GM19467 (cell line): ENCODE results near the gene RAB40C.
A peak's percentile ranks its signal among the peaks of the same experiment; 100 is the strongest.

Source experiments
- ATAC-seq: cut with Tn5 transposase; IDR thresholded peaks from one replicate; pipeline ENCODE4 v1.9.1; 2021; ENCODE audit warnings: mild to moderate bottlenecking, moderate library complexity; ENCODE audit not compliant: unreplicated experiment

Gene RAB40C

DNA sequence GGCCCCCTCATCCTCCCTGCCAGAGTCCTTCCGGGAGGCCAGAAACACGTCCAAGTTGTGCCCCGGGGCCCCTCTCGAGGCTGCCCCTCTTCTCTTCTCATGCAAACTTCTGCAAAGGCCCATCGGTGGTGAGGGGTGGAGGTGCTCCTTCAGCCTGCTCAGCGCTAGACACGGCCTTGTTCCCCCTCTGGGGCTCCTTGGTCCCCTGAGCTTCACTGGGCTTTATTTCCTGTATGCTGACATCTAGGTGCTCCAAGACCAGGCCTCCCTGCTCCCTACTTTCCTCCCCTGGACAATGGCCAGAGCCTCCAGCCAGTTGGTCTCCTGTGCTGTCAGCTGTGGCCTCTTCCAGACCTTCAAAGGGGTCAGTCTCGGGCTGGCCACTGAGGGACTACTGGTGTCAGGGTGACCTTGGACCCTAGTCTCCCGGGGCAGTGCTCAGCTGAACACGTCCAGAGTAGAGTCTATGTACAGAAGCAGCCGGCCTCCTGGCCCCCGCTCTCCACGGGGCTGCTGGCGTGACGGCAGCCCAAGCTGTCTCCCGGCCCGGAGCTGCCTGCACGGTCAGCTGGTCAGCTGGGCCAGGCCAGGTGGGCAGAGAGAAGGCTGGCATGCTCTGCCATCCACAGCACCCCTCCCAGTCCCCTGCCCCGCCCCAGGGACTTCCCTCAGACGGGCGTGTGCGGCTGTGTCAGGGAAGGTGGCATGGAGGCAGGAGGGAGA, 31.4 kb upstream of the RAB40C start:
- no peak for ATAC-seq

DNA sequence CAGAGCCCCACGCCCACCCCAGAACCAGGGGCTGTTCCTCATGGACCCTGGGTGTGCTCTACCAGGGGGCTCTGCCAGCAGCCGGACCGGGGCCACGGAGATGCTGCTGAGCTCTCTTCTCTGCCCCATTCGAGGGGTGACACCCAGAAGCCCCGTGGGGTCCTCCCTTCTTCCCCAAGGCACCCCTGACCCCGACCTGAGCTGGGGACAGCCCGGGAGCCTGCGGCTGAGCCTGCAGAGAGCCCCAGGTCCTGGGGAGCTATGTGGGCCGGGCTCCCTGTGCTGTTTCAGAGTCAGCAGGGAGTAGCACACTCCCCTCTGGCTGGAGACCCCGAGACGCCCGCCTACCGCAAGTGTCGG, 30.9 kb upstream of the RAB40C start:
- no peak for ATAC-seq

DNA sequence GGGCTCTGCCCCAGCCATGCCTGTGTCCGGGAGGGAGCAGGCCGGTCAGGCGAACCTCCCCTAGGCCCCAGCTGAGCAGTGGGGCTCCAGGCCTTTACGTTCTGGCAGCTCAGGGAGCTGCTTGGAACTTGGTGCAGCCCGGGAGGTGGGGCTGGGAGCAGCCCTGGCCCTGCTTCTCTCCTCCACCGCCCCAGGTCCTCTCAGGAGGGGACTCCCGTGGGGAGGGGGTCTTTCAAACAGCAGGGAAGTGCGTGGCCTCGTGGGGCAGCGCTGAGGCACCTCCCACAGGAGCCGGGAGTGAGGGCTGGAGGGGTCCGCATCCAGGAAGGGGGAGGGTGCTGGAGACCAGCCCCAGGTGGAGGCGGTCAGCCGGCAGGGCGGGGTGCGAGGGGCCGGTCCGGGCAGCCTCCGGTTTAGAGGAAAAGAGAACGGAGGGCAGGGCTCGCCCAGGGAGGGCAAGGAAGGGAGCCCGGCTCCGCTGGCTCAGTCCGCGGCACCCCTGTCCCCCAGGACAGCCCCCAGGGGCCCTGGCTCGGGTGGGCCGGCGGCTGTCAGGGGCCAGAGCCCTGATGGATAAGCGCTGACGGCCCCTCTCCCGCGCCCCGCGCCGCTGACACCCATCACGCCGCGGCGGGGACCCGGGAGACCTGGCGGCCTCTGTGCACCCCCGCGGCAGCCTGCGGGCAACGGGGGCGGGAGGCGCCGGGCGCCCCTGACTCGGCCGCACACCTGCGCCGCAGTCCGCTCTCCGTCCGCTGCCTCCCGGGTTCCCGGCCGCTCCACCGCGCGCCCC, 30.3 kb upstream of the RAB40C start:
- no peak for ATAC-seq

DNA sequence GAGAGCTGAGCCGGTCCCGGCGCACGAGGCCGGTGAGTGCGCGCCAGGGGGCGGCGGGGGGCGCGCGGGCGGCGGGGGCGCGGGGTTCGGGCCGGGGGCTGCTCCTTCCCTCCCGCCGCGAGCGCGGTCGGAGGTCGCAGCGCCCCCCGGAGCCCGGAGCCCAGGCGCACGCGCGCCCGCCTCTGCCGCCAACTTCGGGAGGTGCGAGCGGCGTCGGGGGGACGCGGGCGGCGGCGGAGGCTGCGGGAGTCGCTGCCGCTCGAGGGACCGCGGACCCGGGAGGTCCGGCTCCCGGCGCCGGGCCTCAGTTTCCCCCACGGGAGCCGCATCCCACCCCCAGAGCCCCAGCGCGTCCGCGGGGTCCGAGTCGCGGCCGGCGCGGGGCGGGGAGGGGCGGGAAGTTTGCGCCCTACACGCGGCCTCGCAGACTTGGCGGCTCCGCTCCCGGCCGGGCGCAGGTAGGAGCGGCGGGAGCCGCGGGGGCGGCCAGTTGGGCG, 29.6 kb upstream of the RAB40C start, which contains the start of gene PRR35:
Gene PRR35, plus strand, starts transcription at position 191 of the 497 bp plus-strand sequence. CDS start 2,901 bp downstream, outside the sequence.
- no peak for ATAC-seq

DNA sequence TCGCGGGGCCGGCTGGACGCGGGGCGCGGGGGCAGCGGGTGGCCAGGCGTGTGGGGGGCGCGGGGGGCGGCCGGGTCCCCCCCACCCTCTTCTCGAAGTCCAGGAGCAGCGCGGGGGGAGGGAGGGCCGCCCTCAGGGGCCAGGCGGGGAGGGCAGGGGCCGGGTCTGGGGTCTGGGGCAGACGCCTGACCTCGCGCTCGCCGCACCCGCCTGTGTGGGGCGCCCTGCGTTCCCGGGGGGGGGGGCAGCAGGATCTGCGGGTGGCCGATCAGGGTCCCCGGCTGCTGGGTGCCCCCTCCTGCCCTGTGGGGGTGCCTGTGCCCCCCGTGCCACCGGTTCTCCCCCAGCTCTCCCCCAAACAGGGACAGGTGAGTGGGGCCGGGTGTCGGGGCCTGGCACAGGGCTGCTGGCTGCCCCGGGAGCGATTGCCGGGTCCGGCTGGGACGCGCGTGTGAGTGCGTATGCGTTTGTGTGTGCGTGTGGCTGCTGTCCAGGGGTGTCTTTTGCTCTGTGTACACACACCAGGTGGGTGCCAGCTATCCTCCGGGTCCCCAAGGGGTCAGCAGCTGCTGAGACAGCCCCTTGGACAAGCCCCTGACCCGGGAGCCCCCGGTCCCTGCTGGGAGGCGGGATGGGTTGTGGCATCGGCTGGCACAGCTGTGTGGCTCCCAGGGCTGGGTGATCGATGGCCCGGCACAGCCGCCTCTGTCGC, 29.0 kb upstream of the RAB40C start:
- ATAC-seq: no peak

DNA sequence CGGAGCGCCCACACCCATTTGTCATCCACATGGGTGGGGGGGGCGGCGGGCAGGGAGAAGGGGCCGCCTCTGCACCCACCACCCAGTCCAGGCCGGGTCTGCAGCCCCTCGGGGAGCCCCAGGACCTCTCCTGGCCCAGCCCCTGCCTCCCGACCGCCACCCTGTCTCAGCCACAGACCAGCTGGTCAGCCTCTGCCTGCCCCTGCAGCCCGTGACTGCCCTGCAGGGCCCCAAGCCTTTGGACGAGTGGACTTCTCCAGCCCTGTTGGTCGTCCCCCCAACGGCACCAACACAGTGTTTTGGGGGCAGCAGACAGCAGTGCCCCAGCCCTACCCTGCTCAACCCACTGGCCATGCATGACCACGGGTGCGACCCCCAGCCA, 28.5 kb upstream of the RAB40C start:
- ATAC-seq: no peak

DNA sequence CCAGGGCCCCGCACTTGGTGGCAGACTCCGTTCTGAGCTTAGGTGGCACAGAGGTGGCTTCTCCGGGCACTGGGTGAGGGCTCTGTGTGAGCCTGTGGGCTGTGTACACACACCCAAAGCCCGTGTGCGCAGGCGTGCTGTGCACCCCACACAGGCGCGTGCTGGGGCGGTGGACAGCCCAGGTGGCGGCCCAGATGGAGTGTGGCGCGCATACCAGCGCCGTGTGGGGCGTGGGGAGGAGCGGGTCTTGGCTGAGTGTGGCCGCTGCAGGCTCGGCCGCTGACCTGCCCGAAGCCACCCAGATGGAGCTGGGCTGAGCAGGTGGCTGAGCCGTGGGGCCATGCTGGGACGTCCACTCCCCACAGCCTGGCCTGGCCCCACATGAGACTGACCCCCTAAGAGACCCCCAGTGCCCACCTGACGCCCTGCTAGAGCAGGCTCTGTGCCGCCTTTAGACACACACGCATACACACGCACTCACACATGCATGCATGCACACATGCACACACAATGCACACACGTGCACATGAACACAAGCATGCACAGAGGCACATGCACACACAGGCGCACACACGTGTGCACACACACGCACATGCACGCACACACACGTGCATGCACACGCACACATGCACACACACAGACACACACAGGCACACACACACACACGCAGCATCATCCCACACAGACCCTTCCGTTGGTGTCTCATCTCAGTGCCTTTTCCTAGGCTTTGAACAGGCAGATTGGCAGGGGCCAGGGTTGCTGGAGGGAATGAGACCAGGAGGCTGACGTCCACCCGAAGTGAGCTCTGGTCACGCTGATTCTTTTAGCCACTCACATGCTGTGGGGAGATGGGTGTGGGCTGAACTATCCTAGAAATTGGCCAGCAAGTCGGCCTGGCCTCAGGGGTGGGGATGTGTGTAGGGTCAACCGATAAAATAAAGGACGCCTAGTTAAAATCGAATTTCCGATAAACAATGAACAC, 27.6 kb upstream of the RAB40C start:
- no peak for ATAC-seq

DNA sequence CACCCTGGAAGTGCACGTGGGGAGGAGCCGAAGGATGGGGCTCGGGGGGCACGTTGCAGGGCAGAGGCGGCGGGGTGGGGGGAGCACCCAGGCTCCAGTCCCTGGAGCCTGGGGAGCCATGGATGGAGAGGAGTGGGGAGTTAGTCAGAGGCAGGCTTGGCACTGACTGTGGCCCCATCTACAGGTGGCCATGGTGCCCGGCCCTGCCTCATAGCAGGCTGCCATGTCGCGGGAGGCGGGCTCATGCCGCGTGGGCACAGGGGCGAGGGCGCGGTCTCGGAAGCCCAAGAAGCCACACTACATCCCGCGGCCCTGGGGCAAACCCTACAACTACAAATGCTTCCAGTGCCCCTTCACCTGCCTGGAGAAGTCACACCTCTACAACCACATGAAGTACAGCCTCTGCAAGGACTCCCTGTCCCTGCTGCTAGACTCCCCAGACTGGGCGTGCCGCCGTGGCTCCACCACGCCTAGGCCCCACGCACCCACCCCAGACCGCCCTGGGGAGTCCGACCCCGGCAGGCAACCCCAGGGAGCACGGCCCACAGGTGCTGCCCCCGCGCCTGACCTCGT, 26.7 kb upstream of the RAB40C start:
- no peak for ATAC-seq

DNA sequence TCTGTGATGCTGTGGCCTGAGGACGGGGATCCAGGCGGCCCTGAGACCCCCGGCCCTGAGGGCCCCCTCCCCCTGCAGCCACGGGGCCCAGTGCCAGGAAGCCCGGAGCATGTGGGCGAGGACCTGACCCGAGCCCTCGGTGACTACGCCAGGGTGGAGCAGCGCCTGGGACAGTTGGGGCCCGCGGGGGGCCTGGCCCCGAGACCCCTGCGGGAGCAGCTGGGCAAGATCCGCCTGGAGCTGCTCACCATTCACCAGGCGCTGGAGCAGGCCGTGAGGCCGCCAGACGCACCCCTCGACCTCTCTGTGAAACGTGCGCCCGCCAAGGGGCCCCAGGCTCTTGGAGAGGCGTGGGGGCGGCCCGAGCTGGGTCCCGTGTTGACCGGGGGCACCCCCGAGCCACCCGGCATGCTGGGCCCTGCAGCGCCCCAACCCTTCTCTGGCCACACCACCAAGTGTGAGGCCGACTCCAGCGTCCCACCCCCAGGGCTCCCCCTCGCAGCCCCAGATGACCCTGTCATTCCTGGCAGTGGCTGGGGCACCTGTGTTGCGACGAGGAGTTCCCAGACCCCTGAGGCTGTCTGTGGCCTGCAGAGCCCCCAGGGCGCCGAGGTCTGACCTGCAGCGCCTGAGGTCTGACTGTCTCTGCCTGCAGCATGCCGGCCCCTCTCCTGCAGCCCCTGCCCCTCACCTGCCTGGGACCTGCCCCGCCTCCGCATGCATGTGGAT, 25.0 kb upstream of the RAB40C start:
- no peak for ATAC-seq

DNA sequence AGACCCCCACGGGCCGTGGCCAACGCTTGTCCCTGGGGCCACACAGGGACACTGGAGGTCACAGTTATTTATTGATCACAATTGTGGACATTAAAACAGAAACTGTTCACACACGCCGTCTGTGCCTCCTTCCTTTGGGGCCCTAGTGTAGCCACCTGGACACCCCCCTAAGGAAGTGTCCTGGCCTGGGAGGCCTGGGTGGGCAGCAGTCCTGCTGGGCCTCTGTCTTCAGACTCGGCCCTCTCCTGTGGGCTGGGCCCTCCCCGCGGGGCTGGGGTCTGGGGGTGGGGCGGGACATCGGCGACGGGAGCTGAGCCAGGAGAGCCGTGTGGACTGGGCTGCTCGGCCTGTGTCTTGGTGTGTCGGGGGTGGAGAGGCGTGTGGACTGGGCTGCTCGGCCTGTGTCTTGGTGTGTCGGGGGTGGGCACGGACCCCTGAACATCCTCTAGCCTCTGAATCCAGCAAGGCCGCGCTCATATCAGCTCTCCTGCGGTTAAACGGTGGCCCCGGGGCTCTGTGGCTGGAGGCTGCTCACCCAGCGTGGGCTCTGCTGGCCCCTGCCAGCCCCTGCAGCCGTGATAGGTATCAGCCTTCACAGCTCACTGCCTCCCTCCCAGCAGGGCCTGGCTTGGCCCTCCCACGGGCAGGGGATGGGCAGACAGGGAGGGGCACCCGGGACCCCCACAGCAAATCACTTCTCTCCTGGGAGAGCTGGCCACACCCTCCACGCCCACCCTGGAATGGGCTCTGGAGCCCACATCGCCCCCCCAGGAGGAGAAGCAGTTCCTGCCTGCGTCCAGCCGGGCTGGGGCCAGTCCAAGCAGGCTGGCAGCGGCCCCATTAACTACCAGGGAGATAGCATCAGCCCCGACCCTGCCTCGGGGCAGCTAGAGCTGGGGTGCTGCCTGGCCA, 24.2 kb upstream of the RAB40C start:
- no peak for ATAC-seq

DNA sequence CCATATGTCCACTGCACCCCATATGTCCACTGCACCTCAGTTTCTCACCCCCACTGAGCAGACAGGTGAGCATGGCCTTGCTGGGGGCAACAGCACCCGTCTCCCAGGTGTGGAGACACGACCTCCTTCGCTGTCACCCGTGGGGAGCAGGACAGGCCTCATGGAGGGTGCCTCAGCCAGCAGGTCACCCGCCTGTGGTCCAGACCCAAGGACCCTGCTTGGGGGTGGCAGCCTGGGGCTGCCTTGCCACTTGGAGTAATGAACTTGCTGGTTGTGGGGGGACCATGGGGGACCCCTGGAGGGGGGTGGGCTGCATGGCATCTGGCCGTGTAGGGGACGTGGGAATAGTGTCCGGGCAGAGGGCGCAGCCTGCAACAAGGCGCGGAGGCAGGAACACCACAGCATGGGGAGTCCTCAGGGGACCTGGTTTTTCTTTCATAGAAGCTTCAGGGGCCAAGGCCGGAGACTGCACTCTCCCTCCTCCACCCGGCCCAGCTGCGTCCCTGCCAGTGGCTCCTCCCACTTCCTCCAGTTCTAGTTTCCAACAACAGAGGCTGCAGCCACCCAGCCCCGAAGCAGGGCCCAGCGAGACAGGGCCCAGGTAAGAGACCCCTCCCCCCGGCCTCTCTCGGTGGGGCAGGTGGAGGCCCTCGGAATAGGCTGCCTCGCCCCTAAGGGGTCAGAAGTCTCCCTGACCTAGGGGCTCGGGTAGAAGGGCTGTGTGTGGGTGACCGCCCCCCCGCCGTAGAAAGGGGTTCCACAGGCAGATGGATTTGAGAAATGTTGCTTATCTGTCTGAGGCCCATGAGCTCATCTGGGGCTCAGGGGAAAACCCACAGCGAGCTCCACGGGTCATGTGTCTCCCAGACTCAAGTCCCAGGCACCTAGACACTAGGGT, 23.1 kb upstream of the RAB40C start, which contains the start of gene NHLRC4:
Gene NHLRC4, plus strand, starts transcription at position 531 of the 898 bp plus-strand sequence. CDS start 1,043 bp downstream, outside the sequence.
- ATAC-seq: no peak

DNA sequence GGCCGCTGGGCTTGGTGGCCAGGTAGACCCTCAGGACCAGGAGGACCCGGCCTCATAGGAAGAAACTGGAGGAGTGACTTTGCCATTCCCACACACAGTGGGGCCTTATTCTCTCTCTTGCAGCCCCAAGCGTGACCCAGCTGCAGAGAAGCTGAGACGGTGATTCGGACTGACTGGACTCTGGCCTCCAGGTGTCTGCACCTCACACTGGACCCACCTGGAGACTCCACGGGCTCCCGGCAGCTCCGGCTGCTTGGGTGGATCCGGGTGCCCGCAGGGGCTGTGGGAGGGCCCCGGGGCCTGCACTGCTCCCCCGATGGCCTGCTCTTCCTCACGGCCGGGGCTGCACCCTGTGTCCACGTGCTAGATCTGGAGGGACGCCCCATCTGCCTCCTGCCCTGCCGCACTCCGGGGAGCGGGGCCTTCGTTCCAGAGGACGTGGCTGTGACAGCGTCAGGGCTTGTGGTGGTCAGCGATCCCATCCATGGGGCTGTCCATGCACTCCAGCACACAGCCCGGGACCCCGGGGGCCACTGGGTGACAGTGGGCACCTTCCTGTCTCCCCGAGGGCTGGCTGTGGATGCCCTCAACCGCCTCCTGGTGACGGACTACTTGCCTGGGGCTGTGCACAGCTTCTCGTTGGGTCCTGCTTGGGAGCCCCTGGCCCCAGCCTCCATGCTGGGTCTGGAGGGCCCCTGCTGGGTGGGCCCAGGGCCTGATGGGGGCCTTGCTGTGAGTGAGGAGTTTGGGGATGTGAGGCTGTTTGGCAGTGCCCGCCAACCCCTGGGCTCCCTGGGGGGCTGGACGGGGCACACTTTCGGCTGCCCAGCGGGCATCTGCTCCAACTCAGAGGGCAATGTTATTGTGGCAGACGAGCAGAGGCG, 22.3 kb upstream of the RAB40C start:
- no peak for ATAC-seq

DNA sequence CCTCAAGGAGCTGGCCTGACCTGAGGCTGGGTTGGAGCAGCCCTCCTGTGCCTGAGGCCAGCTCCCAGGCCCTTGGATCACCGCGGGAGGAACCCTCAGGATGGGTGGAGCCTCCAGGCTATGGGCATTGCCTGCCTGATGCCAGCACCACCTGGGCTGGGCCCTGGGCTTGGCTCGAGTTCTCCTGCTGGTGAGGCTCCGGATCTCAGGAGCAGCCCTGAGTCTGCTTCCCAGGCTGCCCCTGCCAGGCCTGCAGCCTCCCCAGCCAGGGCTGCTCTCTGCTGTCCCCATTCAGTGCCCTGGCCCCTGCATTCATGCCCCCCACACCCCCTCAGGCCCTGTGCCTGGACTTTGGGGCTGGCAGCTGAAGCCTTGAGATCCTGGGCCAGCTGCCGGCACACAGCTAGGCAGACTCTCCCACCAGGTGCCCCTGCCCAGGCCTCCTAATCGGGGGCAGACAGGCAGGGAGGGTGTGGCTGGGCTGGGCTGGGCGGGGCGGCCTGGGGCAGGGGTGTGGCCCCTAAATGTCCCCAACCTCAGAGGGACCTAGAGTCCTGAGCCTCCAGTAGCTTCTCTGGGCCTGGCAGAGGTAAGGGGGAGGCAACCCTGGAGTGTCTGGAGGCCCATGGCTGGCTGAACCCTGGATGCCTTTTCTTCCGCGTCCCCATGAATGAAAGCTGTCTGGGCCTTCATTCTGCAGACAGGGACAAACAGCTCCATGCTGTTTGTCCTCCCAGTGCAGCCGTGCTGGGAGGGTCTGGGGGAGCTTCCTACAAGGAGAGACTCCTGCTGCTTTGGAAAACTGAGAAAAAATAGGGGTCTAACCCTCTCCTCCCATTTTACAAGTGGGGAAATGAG, 21.2 kb upstream of the RAB40C start:
- ATAC-seq: no peak

DNA sequence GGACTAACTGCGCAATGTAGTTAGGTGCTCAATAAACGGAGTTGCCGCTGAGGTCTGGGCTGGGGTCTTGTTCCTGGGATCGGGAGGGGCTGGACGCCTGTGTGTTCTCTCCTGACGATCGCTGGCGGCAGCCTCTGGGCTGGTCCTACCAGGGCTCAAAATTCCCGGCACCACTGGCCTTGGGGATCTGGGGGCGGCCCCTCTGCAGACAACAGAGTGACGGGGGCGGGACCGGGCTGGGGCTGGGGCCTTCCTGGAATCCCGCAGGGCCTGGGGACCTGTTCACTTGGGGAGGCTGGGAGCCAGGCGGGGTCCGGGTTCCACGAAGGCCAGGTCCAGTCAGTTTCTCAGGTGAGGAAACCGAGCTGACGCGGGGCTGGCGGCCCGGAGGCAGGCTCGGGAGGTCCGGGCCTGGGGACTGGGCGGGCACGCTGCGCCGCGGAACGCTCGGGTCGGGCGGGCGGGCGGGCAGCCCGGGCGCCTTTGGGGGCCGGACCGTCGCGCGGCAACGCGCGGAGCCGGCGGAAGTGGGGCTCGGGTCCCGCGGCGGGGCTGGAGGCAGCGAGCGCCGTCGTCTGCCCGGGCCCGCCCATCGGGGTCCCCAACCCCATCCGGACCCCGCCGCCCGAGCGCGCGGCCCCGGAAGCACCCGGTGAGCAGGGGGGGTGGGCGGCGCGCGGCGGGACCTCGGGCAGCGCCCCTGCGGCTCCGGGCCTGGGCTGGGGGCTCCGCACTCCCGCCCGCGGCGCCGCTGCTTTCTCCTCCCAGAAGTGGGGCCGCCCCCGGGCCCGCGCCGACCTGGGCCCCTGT, 20.2 kb upstream of the RAB40C start, which contains the start of gene PIGQ:
Gene PIGQ, plus strand, starts transcription at position 524 of the 810 bp plus-strand sequence. CDS start 4,107 bp downstream, outside the sequence.
- ATAC-seq: peak; percentile 50
